Lower leg skin (tissue), 4 donors: ENCODE measurements around the gene TRIM7. TPM values are rescaled to one million over a fixed set of nuclear protein-coding genes. Genes with fewer than 3 reads are reported as not detected.
A peak's percentile ranks its signal among the peaks of the same experiment; 100 is the strongest.

Experiments
- DNase-seq, 2 donors: peaks; one replicate each; pipeline ENCODE4 v3.0.0-alpha.2; 2019; ENCODE audit warnings: low spot score in 2 of 2
- H3K4me3 ChIP-seq: fragments of 200-600 bp; sonication (generic); 2 replicates; pipeline ENCODE4 v1.5.1; 2017; ENCODE audit warnings: mild to moderate bottlenecking, low read depth; ENCODE audit not compliant: poor library complexity, severe bottlenecking
- CTCF ChIP-seq, 3 donors: fragments of 450-650 bp; IDR thresholded peaks; one replicate each; pipeline ENCODE4 v1.5.1; 2016; ENCODE audit warnings: antibody characterized with exemption in 3 of 3, mild to moderate bottlenecking in 3 of 3, moderate library complexity in 2 of 3
- POLR2A ChIP-seq, 2 donors: fragments of 450-650 bp; IDR thresholded peaks; one replicate each; pipeline ENCODE4 v1.6.1; 2016 to 2017; ENCODE audit warnings: antibody characterized with exemption in 2 of 2, mild to moderate bottlenecking in 1 of 2, moderate library complexity in 1 of 2
- WGBS, 2 donors: methylation state at CpG; one replicate each; pipeline ENCODE4 v1.1.5; 2018; 5-methylcytosine and 5-hydroxymethylcytosine counted together
- intact Hi-C: fragments of 100-400 bp; cut with DNase I; formaldehyde crosslinking; loops from one replicate; pipeline ENCODE4 v1.15.0; 2023; ENCODE audit warnings: low total_unique reads
- total RNA-seq, 4 donors: library from RNA; depleted of rRNA; stranded (reverse); fragments of >200 nt; gene quantifications; one replicate each; pipeline ENCODE4 v1.1.0, GENCODE V29; 2016

TRIM7 gene
- total RNA-seq, 4 donors from 2014 or later, result 77.2 to 144 (median 89.8) TPM

- peak overlapping the region; percentile 35 for H3K4me3 ChIP-seq
- intact Hi-C loops, result no loop called here
- peak in 1 of 2 donors; percentile 90 for DNase-seq
- no peak for TF ChIP-seq CTCF (IDR thresholded peaks at IDR 0.05)
- no peak for TF ChIP-seq POLR2A (IDR thresholded peaks at IDR 0.05)
- WGBS, 2 donors, result 0 to 1% methylated on average over 24 to 50 of the region's 67 CpGs
These were observed 727 bp downstream of the TRIM7 start for GRCh38 chr5:181204113-181204825.

- 6 to 10% methylated on average over 16 to 17 of the region's 17 CpGs for WGBS, 2 donors
- peak overlapping the region; percentile 35 for H3K4me3 ChIP-seq
- no peak for TF ChIP-seq CTCF (IDR thresholded peaks at IDR 0.05)
- no peak for TF ChIP-seq POLR2A (IDR thresholded peaks at IDR 0.05)
- no peak for DNase-seq
- intact Hi-C loops, result no loop called here
These were observed 1.3 kb downstream of the TRIM7 start for GRCh38 chr5:181203777-181204112.

GRCh38 chr5:181203093-181203711 is 1.8 kb downstream of the TRIM7 start:
- TF ChIP-seq POLR2A (IDR thresholded peaks at IDR 0.05), result no peak
- TF ChIP-seq CTCF (IDR thresholded peaks at IDR 0.05), result no peak
- DNase-seq, result no peak
- no peak overlapping the region for H3K4me3 ChIP-seq
- intact Hi-C loops, result no loop called here
- 32 to 43% methylated on average over 11 of the region's 11 CpGs for WGBS, 2 donors

GRCh38 chr5:181200816-181201215 is 4.2 kb downstream of the TRIM7 start:
- TF ChIP-seq CTCF (IDR thresholded peaks at IDR 0.05) (no peak), POLR2A (IDR thresholded peaks at IDR 0.05) (no peak)
- 84 to 88% methylated on average over 4 of the region's 4 CpGs for WGBS, 2 donors
- H3K4me3 ChIP-seq, result no peak overlapping the region
- DNase-seq, result no peak
- intact Hi-C loops, result no loop called here

- TF ChIP-seq CTCF (IDR thresholded peaks at IDR 0.05) (no peak), POLR2A (IDR thresholded peaks at IDR 0.05) (no peak)
- 80 to 86% methylated on average over 12 of the region's 12 CpGs for WGBS, 2 donors
- intact Hi-C loops, result no loop called here
- H3K4me3 ChIP-seq, result no peak overlapping the region
- no peak for DNase-seq
These were observed 4.9 kb downstream of the TRIM7 start for GRCh38 chr5:181199881-181200638.
